GM21515 (cell line): ENCODE results near the gene KIAA1958.
"Not testable (repeated sequence)": the region's sequence is repeated elsewhere in the genome, so short reads cannot be mapped to it uniquely, and the experiment has no call there.

Experiments used
- ATAC-seq: cut with Tn5 transposase; IDR thresholded peaks from one replicate; pipeline ENCODE4 v1.9.1; 2021; ENCODE audit not compliant: unreplicated experiment

KIAA1958 gene

DNA sequence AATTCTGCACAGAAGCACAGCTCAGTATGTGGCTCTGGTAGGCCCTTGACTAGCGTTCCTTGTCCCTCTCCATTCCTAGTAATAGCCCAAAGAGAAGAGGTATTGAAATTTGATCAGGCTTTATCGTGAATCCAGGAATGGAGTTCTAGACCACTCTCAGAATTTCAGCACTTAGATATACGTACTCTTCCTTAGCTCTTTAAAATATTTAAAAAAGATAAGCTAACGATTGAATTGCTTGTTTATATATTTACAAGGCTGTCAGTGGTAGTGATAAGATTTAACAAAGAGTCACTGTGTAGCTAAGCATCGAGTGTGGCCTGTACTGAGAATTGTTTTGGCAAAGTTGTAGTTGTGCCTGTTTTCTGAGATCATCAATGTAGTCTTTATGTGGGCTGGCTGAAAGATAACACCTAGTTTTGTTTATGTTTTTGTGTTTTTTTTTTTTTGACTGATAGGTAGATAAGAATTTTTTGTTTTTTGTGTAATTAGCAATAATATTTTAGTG, 2.5 kb downstream of the KIAA1958 start:
- ATAC-seq, result no peak

DNA sequence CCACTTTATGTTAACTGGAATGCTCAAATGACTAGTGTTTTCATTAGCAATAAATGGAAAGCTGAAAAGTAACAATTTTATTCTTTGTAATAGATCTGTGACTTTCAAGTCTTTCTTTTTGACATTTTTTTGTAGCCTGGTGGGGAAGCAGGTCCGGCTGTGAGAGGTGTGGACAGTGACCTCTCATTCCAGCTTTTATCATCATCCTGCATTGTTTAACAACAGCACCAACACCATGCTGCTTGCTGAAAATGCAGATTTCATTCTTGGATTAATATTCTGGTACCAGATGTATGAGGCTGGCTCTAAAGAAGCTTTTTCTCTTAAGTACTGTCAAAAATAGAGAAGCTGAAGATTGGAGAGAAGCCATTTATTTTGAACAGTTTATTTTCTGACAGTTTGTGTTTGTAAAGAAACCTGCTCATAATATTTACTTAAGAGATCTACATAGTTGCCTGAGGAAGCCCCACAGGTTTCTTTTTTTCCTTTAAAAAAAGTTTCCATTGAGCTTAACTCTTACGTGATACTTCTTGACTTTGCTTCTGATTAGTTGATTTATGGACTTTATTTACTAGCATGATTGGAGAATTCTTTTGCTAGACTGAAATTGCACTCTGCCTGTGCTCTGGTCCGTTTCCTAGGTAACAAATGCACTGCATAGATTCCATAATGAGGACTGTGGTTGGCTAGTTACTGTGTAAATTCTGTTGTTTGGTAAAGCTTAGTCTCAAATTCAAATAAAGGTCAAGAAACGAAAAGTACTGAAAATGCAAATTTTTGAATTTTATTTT, 3.4 kb downstream of the KIAA1958 start:
- no peak for ATAC-seq

DNA sequence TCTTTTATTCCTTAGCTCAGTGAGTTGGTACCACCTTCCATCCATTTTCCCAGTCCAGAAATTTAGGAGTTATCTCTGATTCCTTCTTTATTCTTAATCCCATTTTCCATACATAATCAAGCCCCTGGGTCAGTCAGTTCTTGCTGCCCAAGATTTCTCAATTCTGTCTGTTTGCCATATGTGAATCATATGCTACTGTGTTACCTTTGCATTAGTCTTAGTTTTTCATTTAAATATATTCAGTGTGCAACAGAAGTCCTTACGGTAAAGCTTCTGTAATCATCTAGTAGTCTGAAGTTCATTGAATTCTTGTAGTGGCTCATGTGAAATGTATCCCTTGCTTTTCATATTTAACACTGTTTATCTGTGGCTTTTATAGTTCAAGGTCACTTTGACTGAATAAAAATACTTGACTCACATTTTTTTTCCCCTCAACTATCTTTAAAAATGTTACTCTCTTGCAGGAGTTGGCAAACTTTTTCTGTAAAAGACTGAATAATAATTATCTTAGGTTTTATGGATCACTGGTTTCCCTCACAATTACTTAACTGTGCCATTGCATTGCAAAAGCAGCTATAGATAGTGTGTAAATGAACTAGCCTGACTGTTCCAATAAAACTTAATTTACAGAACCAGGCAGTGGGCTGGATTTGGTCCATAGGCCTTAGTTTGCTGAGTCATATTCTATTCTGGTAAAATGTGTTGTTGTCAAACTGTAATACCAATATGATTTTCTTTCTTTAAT, 6.9 kb downstream of the KIAA1958 start:
- no peak for ATAC-seq

DNA sequence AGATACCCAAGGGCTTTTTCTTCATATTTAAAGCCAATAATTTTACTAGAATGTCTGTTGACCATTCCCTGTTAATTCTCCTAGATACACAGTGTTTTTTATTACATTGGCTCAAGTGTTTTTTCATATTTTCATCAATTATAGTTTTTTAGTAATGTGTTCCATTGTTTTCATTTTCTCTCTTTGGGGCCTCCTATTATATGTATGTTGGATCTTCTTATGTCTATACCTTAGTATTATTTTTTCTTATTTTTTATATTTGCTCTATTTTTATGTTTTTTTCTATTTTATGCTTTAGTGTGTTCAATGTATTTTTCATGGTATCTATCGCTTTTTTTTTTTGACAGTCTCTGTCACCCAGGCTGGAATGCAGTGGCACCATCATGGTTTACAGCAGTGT, 7.5 kb downstream of the KIAA1958 start:
- ATAC-seq, result no peak

DNA sequence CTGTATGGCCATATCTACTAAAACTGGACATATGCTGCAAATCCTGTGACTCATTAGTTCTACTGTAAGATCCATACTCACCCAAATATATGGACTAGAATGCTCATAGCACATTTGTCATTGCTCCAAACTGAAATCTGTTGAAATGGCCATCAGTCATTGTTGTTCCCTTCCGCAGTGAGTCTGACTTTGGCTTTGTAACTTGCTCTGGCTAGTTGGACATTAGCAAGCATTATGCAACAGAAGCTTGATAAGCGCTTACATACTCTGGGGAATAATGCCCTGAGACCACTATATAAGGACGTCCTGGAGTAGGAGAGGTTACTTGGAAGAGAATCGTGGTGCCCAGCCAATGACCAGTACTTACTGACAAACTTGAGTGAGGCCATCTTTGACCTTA, 9.0 kb downstream of the KIAA1958 start:
- no peak for ATAC-seq

DNA sequence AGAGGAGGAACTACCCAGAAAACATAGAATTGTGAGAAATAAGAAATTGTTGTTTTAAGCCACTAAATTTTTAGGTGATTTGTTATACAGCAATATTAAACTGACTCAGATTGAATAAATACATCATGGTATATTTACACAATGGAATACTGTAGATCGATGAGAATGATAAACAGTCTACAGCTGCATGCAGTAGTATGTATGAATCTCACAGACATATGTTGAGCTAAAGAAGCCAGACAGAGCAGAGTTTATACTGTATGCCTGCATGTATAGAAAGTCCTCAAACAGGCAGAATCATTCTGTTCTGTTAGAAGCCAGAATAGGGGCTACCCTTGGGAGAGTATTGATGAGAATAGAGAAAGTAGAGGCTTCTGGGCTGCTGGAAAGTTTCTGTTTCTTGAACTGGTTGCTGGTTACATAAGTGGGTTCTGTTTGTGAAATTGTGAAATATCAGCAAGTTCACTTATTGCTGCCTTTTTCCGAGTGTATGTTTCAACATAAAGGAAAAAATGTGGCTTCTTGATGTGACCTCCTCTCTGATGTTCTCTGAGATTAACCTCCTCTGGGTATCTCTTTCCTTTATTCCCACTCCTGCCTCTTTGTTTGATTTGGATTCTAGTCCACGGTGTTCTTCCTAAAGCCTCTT, 9.6 kb downstream of the KIAA1958 start:
- no peak for ATAC-seq

DNA sequence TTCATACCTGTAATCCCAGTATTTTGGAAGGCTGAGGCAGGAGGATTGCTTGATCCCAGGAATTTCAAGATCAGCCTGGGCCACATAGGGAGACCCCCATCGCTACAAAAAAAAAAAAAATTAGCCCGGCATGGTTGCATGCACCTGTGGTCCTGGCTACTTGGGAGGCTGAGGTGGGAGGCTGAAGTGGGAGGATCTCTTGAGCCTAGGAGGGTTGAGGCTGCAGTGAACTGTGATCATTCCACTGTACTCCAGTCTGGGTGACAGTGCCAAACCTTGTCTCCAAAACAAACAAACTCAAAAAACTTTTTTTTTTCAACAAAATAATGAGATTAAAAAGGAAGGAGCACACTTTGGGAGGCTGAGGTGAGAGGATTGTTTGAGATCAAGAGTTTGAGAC, 14.2 kb downstream of the KIAA1958 start:
- ATAC-seq, result no peak

DNA sequence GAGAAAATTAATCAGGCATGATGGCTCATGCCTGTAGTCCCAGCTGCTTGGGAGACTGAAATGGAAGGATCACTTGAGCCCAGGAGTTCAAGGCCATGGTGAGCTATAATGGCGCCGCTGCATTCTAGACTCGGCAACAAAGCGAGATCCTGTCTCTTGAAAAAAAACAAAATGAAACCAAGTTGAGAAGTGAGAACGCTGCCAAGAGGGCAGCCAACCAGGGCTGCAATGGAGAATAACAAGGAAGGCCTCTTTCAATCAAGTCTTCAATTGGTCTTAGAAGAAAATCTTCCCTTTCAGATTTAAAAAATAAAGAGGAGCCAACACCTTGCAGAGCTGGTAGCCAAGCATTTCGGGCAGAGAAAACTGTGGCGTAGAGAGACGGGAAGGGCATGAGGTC, 14.7 kb downstream of the KIAA1958 start:
- ATAC-seq, result no peak

DNA sequence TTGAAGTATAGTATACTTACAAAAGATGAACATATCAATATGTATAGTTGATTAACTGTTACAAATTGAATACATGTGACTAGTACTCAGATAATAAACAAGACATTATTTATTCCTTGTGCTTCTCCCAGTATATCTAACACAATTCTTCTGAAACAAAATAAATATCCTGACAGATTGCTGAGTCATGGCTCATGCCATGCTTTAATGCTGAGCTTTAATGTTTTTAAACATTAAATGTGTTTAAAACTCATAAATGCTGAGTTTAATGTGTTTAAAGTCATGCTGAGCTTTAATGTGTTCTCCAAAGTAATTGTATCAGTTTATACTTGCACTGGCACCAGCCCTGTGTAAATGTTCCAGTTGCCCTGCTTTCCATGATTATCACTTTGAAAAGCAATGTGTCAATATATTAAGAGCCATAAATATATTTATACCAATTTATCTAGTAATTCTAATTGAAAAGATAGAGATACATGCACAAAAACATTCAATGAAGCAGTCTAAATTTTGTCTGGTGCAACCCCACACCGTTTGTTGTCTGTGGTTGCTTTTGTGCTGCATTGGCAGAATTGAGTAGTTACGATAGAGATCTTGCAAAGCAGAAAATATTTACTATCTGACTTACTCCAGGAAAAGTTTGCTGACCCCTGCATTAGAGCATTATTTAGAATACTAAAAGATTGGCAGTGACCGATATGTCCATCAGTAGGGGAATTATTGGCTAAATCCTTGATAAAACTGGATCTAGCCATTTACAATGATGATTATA, 15.7 kb downstream of the KIAA1958 start:
- no peak for ATAC-seq

DNA sequence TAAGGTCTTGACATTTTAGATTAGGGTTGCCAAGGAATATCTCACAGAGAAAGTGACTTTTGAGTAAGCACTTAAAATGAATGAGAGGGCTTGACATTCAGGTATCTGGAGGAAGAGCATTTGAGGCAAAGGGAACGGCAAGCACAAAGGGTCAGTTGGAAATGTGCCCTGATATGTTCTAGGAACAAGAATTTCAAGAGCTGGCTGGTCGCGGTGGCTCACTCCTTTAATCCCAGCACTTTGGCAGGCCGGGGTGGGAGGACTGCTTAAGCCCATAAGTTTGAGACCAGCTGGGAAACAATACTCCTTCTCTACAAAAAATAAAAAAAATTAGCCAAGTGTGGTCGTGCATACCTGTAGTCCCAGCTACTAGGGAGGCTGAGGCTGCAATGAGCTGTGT, 16.5 kb downstream of the KIAA1958 start:
- no peak for ATAC-seq

DNA sequence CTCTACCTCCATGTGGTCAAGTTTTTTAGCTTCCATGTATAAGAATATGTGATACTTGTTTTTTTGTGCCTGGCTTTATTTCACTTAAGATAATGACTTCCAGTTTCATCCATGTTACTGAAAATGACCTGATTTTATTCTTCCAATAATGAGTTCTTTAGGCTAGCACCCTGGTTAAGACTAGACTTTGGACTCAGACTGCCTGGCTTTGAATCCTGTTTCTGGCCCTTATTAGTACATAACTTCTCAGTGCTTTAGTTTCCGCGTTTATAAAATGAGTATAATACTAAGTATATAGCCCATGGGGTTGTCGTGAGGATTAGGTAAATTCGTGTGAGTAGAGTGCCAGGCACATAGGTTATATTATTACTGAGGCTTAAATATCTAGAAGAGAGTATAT, 18.5 kb downstream of the KIAA1958 start:
- ATAC-seq, result no peak

DNA sequence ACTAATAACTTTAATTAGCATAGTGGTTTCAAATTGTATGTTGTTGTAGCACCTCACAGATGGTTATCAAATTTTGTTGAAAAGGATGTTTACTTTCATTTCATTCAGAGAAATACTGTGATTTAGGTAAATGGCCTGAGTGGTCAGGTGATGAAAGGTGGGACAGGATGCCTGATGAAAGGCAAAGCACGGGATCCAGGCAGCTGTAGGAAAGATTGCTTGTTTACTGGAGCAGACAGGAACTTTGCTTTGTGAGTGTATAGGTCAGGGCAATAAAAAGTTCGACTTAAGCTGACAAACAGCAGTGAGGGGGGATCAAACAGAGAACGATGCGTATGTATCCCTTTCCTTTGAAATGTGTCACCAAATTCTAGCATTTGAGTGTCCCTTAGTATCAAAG, 19.0 kb downstream of the KIAA1958 start:
- no peak for ATAC-seq

DNA sequence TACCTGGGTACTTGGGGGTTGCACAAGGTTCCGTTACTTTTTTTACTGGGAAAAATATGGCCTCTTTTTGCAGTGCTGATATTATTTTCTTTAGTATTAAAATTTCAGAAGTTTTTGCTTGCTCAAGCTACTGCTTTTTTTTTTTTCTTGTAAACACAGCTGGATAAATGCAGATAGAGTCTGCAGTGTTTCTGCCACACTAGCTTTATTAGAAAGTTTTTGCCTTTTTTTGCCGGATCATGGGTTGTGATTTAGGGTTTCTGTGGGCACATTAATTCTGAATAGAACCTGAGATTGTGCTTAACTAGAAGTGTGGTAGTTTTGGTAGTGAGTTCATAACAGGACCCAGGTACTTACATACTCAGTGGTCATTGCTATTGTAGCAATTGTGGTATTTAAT, 19.9 kb downstream of the KIAA1958 start:
- ATAC-seq, result no peak

DNA sequence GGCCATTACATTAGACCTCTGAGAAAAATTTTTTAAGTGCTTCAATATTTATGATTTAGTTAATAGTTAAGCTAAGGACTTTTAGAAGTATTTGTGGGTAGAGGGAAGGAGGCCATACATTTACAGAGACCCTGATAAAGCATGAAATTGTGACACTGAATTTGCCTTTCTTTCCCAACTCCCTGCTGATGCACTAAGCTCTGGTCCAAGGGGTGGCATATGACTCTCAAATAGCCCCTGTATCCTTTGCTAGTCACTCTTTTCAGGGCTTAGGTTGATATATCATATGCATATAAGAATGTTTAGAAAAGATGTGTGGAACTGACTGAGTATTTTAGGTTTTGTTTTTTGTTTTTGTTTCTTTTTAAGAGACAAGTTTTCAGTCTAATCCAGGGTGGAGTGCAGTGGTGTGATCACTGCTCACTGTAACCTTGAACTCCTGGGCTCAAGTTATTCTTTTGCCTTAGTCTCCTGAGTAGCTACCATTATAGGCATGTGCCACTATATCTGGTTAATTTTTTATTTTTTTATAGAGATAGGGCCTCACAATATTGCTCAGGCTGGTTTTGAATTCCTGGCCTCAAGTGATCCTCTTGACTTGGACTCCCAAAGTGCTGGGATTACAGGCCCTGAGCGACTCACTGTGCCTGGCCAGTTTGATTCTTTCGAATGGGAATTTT, 20.5 kb downstream of the KIAA1958 start:
- ATAC-seq, result no peak

DNA sequence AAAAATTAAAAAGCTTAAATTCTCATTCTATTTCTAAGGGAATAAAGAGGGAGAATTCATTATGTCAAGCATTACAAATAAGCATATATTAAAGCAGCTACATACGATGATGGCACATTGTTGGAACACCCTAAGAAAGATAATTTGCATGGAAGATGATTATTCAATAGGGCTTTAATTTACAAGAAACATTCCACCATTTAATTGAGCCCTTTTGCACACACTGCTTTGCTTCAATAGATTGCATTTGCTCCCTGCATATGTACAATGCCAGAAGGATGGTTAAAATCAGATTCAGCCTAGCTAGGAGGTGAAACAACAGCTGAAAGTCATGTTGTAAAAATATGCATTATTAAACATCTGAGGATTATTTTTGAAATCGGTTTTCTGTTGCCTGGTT, 21.8 kb downstream of the KIAA1958 start:
- no peak for ATAC-seq

DNA sequence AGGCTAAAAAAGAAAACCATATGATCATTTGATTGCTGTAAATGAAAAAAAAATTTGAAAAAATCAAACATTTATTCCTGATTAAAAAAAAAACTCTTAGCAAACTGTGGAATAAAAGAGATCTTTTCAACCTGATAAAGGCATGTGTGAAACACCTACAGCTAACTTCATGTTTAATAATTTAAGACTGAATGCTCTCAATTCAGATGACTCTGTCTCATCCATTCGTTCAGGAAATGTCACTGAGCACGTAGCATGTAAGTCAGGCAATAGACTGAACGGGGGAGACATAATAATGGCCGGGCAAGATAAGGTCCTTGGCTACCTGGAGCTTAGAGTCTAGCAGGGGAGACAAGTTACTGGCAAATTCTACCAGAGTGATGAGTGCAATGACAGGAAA, 25.8 kb downstream of the KIAA1958 start:
- ATAC-seq, result not testable (repeated sequence)

DNA sequence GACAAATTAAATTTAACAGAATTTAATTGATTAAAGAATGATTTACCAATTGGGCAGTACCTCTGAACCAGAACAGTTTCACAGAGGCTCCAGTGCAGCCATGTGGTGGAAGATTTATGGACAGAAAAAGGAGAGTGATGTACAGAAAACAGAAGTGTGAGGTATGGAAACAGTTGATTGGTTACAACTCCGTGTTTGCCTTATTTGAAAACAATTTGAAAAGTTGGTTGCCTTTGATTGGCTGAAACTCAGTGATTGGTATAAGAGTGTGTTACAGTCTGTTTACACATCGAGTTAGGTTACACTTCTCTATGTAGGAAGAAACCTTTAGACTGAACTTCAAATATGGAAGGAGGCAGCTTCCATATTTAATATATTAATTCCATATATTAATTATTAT, 30.1 kb downstream of the KIAA1958 start:
- ATAC-seq, result no peak

DNA sequence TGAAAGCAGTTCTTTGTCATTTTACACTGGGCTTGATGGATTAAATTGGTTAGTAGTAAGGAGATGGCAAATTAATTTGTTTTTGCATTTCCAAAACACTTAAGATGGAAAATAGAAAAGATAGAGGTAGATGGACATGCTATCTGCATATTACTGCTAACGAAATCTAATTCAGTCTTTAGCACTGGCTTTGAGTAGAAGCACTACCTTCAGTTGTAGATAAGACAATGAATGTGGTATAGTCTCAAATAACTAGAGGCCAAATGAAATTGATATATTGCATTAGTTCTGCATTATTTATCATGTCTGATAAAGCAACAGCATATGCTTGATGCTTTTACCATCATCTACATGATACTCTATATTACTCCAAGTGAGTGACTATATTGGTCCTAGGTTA, 33.4 kb downstream of the KIAA1958 start:
- ATAC-seq, result no peak

DNA sequence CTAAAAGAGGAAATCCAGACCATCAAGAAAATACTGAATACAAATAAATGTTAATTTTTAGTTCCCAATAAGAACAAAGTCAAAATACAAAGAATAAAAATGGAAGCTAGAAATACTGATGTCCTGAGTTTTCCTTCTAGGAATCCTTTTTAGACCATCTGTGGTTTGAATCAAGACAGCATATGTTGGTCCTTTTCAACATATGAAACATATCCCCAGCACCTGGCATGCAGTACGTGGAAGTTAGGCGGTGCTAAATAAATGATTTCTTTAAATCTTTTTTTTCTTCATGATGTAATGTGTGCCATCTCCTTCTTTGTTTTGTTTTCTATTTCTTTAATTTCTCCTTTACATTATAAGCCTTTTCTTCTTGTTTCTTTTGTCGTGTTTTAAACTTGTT, 34.0 kb downstream of the KIAA1958 start:
- no peak for ATAC-seq

DNA sequence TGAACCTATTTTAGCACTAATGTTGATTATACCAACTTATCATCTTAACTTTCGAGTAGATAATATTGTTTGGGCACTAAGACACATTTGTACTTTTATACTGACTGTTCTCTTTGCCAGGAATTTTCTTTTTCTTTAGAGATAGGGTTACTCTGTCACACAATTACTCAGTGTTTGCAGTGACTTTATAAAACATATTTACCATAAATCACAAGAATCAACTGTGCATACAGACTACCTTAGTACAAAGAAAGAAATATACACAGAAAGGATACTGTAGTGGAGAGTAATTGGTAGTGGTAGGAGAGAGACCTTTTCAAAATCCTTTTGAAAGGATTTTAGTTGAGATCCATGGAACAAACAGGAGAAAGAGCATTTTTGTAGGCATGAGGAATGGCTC, 40.3 kb downstream of the KIAA1958 start:
- no peak for ATAC-seq

DNA sequence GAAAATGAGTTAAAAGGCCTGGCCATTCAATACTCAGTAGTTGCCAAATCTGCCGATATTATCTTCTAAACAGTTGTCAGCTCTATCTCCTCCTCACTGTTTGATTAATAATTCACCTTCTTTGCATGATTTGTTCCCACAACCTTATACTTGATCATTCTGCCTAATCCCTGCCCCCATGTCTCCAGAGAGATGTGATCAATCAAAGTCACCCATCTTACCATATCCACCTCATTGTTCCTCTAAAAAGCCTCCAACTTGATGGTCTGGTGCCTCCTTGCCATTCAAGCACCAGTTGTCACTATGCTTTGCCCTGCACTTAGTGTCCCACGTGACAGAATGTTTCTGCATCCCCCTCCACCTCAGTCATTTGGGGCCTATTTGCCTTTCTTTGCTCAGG, 41.3 kb downstream of the KIAA1958 start:
- ATAC-seq, result no peak
